MM.1S (cell line): ENCODE results near the gene FIBCD1.

Source experiments
- DNase-seq: peaks from one replicate; pipeline ENCODE4 v3.0.0-alpha.2; 2015
- H2AFZ ChIP-seq: fragments of 300-600 bp; sonication (generic); 2 replicates; pipeline ENCODE4 v1.6.0; 2016; ENCODE audit warnings: antibody characterized with exemption, low read length
- H3F3A ChIP-seq: fragments of 300-600 bp; sonication (generic); 2 replicates; pipeline ENCODE4 v1.6.1; 2016; ENCODE audit warnings: mild to moderate bottlenecking, antibody characterized with exemption, low read length, moderate library complexity, mixed read lengths; ENCODE audit not compliant: insufficient read depth
- H3K27ac ChIP-seq: fragments of 300-600 bp; sonication (generic); 2 replicates; pipeline ENCODE4 v1.5.1; 2016; ENCODE audit warnings: mild to moderate bottlenecking, low read length
- H3K27me3 ChIP-seq: fragments of 300-600 bp; sonication (generic); replicated peaks from 2 replicates; pipeline ENCODE4 v1.6.0; 2016; ENCODE audit warnings: low read length; ENCODE audit not compliant: insufficient read depth
- H3K36me3 ChIP-seq: fragments of 300-600 bp; sonication (generic); replicated peaks from 2 replicates; pipeline ENCODE4 v1.6.1; 2016; ENCODE audit warnings: mild to moderate bottlenecking, low read length, mixed read lengths; ENCODE audit not compliant: insufficient read depth
- H3K4me1 ChIP-seq: fragments of 300-600 bp; sonication (generic); 2 replicates; pipeline ENCODE4 v1.6.1; 2016; ENCODE audit warnings: low read length, mixed read lengths
- H3K4me2 ChIP-seq: fragments of 300-600 bp; sonication (generic); 2 replicates; pipeline ENCODE4 v1.6.0; 2016; ENCODE audit warnings: low read depth, low read length
- H3K4me3 ChIP-seq: fragments of 300-600 bp; sonication (generic); 2 replicates; pipeline ENCODE4 v1.5.1; 2016; ENCODE audit warnings: low read length, mixed read lengths
- H3K79me2 ChIP-seq: fragments of 300-600 bp; sonication (generic); 2 replicates; pipeline ENCODE4 v1.6.1; 2016; ENCODE audit warnings: mixed run types, low read length, mixed read lengths
- H3K9ac ChIP-seq: fragments of 300-600 bp; sonication (generic); 2 replicates; pipeline ENCODE4 v1.6.1; 2016; ENCODE audit warnings: low read length, mixed read lengths
- H3K9me2 ChIP-seq: fragments of 300-600 bp; sonication (generic); replicated peaks from 2 replicates; pipeline ENCODE4 v1.6.1; 2016; ENCODE audit warnings: mild to moderate bottlenecking, low read length, mixed read lengths; ENCODE audit not compliant: insufficient read depth
- H3K9me3 ChIP-seq: fragments of 300-600 bp; sonication (generic); replicated peaks from 2 replicates; pipeline ENCODE4 v1.6.1; 2016; ENCODE audit warnings: mild to moderate bottlenecking, low read length, mixed read lengths; ENCODE audit not compliant: insufficient read depth
- H4K20me1 ChIP-seq: fragments of 300-600 bp; sonication (generic); 2 replicates; pipeline ENCODE4 v1.6.1; 2016; ENCODE audit warnings: mild to moderate bottlenecking, low read length, moderate library complexity, mixed read lengths; ENCODE audit not compliant: insufficient read depth
- CTCF ChIP-seq: fragments of 300-600 bp; sonication (generic); IDR thresholded peaks from 2 replicates; pipeline ENCODE4 v1.5.1; 2016; ENCODE audit warnings: antibody characterized with exemption, low read length, mixed read lengths
- EZH2 ChIP-seq: fragments of 300-600 bp; sonication (generic); optimal IDR thresholded peaks from 2 replicates; pipeline ENCODE3; 2017; ENCODE audit warnings: low read depth, mild to moderate bottlenecking, antibody characterized with exemption, low read length, mixed read lengths
- EZH2phosphoT487 ChIP-seq: fragments of 300-600 bp; sonication (generic); IDR thresholded peaks from 2 replicates; pipeline ENCODE4 v1.6.1; 2018; ENCODE audit warnings: antibody characterized with exemption, low read length

The FIBCD1 gene

DNA sequence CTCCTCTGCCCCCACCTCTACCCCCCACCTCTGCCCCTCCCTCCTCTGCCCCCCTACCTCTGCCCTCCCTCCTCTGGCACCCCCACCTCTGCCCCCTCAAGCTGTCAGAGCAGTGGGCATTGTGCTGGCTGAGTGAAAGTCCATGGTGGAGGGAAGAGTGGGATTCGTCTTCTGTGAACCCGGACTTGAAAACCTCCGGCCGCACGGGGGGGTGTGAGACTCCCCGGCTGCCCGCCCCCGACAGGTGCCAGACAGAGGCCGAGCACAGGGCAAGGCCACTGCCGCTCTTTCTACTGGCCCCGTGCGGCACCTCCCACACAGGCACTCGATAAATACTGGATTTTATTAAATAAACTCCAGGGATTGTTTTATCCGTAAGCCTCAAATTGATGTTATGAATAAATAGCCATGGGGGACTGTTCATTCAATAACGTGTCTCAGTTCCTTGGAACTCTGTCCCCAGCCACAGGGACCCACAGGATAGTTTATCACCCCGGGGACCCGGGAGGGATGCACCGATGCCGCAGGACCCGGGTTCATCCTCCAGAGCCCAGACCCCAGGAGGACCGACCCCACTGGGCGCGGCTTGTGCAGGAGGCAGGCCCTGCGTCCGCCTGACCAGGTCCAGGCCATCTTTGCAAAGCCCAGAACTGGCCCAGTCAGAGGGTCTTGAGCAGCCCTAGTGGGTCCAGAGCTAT lies 39.8 kb downstream of the FIBCD1 start:
- no peaks in the 10 kb centered on the region for H3K9me3 ChIP-seq
- no peak overlapping the region for H2AFZ ChIP-seq
- H3K27me3 ChIP-seq, result peaks cover 81% of the 10 kb centered on the region
- H4K20me1 ChIP-seq, result no peaks in the 10 kb centered on the region; the same call in 1 of the 2 replicates
- H3K4me1 ChIP-seq, result no peaks in the 10 kb centered on the region
- TF ChIP-seq EZH2 (no peak), CTCF (no peak), EZH2phosphoT487 (no peak)
- no peaks in the 10 kb centered on the region for H3K79me2 ChIP-seq
- H3K9me2 ChIP-seq, result no peaks in the 10 kb centered on the region
- H3K36me3 ChIP-seq, result no peaks in the 10 kb centered on the region
- no peak for DNase-seq
- H3K4me2 ChIP-seq, result no peak overlapping the region
- H3F3A ChIP-seq, result no peaks in the 10 kb centered on the region
- no peak overlapping the region for H3K9ac ChIP-seq
- H3K4me3 ChIP-seq, result no peak overlapping the region
- no peak overlapping the region for H3K27ac ChIP-seq

GRCh38 chr9:130898552-130898852 lies 40.5 kb downstream of the FIBCD1 start:
- no peaks in the 10 kb centered on the region; the same call in 1 of the 2 replicates for H4K20me1 ChIP-seq

GRCh38 chr9:130897848-130898551 lies 41.0 kb downstream of the FIBCD1 start:
- Histone ChIP-seq H3K9me3 (no peaks in the 10 kb centered on the region), H3K27ac (no peak overlapping the region)

More at GRCh38 chr9:130898552-130898852, 40.5 kb downstream of the FIBCD1 start:
- Histone ChIP-seq H2AFZ (no peak overlapping the region), H3K27ac (no peak overlapping the region), H3K4me1 (no peaks in the 10 kb centered on the region), H3K79me2 (no peaks in the 10 kb centered on the region), H3K9ac (no peak overlapping the region), H3K9me2 (no peaks in the 10 kb centered on the region), H3K4me3 (no peak overlapping the region), H3F3A (no peaks in the 10 kb centered on the region), H3K27me3 (peaks cover 74% of the 10 kb centered on the region), H3K4me2 (no peak overlapping the region), H3K9me3 (no peaks in the 10 kb centered on the region), H3K36me3 (no peaks in the 10 kb centered on the region)
- no peak for TF ChIP-seq EZH2
- TF ChIP-seq EZH2phosphoT487, result no peak
- no peak for TF ChIP-seq CTCF
- DNase-seq, result no peak

More at GRCh38 chr9:130897848-130898551, 41.0 kb downstream of the FIBCD1 start:
- Histone ChIP-seq H3F3A (no peaks in the 10 kb centered on the region), H3K4me1 (no peaks in the 10 kb centered on the region), H3K79me2 (no peaks in the 10 kb centered on the region), H4K20me1 (no peaks in the 10 kb centered on the region; the same call in 1 of the 2 replicates), H2AFZ (no peak overlapping the region), H3K9me2 (no peaks in the 10 kb centered on the region), H3K36me3 (no peaks in the 10 kb centered on the region), H3K4me3 (no peak overlapping the region), H3K9ac (no peak overlapping the region), H3K27me3 (peaks cover 69% of the 10 kb centered on the region), H3K4me2 (no peak overlapping the region)
- no peak for TF ChIP-seq EZH2phosphoT487
- no peak for TF ChIP-seq EZH2
- no peak for TF ChIP-seq CTCF
- no peak for DNase-seq
